Breast epithelium (tissue), 4 donors: ENCODE results near the gene CCT2. TPM values are rescaled to one million over a fixed set of nuclear protein-coding genes. Genes with fewer than 3 reads are reported as not detected.
A peak's percentile ranks its signal among the peaks of the same experiment; 100 is the strongest.

Experiments used
- DNase-seq, 2 donors: peaks; one replicate each; pipeline ENCODE4 v3.0.0-alpha.2; 2019; ENCODE audit warnings: low spot score in 2 of 2
- H3K27ac ChIP-seq, 2 donors: fragments of 200-600 bp; sonication (generic) in 1 of 2; one replicate each; pipeline ENCODE4 v1.5.1; 2016 to 2019; ENCODE audit warnings: mild to moderate bottlenecking in 1 of 2
- H3K27me3 ChIP-seq, 2 donors: fragments of 200-600 bp; sonication (generic) in 1 of 2; one replicate each; pipeline versions ENCODE4 v1.5.1 to v1.6.0; 2017 to 2019; ENCODE audit warnings: control low read depth in 1 of 2, mild to moderate bottlenecking in 1 of 2
- H3K36me3 ChIP-seq: fragments of 200-600 bp; one replicate; pipeline ENCODE4 v1.5.1; 2019
- H3K4me1 ChIP-seq, 2 donors: fragments of 200-600 bp; sonication (generic); one replicate each; pipeline ENCODE4 v1.5.1; 2016 to 2019; ENCODE audit warnings: control low read depth in 1 of 2
- H3K4me3 ChIP-seq, 3 donors: fragments of 200-600 bp; sonication (generic); 1 replicate in 2 of 3; 2 replicates in 1 of 3; pipeline ENCODE4 v1.5.1; 2016 to 2019; ENCODE audit warnings: mild to moderate bottlenecking in 3 of 3, moderate library complexity in 2 of 3
- H3K9me3 ChIP-seq, 2 donors: fragments of 200-600 bp; sonication (generic) in 1 of 2; one replicate each; pipeline ENCODE4 v1.5.1; 2016 to 2019; ENCODE audit warnings: control low read depth in 1 of 2
- CTCF ChIP-seq, 3 donors: fragments of 450-650 bp; IDR thresholded peaks; one replicate each; pipeline ENCODE4 v1.5.1; 2016 to 2017; ENCODE audit warnings: antibody characterized with exemption in 3 of 3, mild to moderate bottlenecking in 3 of 3, moderate library complexity in 3 of 3
- POLR2A ChIP-seq: fragments of 450-650 bp; IDR thresholded peaks from one replicate; pipeline ENCODE4 v1.6.1; 2016; ENCODE audit warnings: antibody characterized with exemption, mild to moderate bottlenecking, moderate library complexity
- POLR2AphosphoS5 ChIP-seq, 3 donors: sonication (generic); formaldehyde crosslinking; IDR thresholded peaks; one replicate each; pipeline ENCODE4 v1.6.1; 2017; ENCODE audit warnings: antibody characterized with exemption in 3 of 3
- intact Hi-C: fragments of 100-400 bp; cut with DNase I; formaldehyde crosslinking; loops from one replicate; pipeline ENCODE4 v1.15.1; 2023; ENCODE audit warnings: low total_unique reads
- total RNA-seq, 3 donors: library from RNA; depleted of rRNA; stranded (reverse); fragments of >200 nt; gene quantifications; one replicate each; pipeline ENCODE4 v1.1.0, GENCODE V29; 2016

The CCT2 gene
- total RNA-seq: 100 to 1,000 TPM in 2 of 3 donors, 10 to 100 TPM in 1; 80.2 to 126 (median 123) TPM

GRCh38 chr12:69585189-69586062 is at the start of gene CCT2:
TSS of gene CCT2 (plus strand) at chr12:69585459. CDS start at chr12:69585522, 63 bp downstream.
- no peak for TF ChIP-seq CTCF (IDR thresholded peaks at IDR 0.05)
- TF ChIP-seq POLR2AphosphoS5 (IDR thresholded peaks at IDR 0.05): peak; percentile 84 to 85 (median 84)
- TF ChIP-seq POLR2A: peak; percentile 70
- peak within 1 kb of the TSS; percentile 86 to 98 (median 93) for H3K4me3 ChIP-seq
- no peaks in the 10 kb centered on the region for H3K9me3 ChIP-seq
- H3K27ac ChIP-seq: peak within 1 kb of the TSS; percentile 86 to 92
- no peaks in the 10 kb centered on the region for H3K27me3 ChIP-seq
- intact Hi-C loops: no loop called here
- H3K4me1 ChIP-seq: no peaks in the 10 kb centered on the region
- H3K36me3 ChIP-seq: peaks cover 6% of the 10 kb centered on the region
- DNase-seq: peak; percentile 95 to 96

GRCh38 chr12:69540987-69541386 is 44.3 kb upstream of the CCT2 start:
- Histone ChIP-seq H3K36me3 (no peaks in the 10 kb centered on the region), H3K9me3 (peaks cover 0 to 10% of the 10 kb centered on the region in 2 donors), H3K27ac (no peak overlapping the region), H3K4me3 (no peak overlapping the region), H3K4me1 (no peaks in the 10 kb centered on the region), H3K27me3 (no peaks in the 10 kb centered on the region)
- no peak for DNase-seq
- TF ChIP-seq CTCF (IDR thresholded peaks at IDR 0.05): no peak
- no peak for TF ChIP-seq POLR2A
- TF ChIP-seq POLR2AphosphoS5 (IDR thresholded peaks at IDR 0.05): no peak
- intact Hi-C loops: no loop called here

- no peak for DNase-seq
- no peak overlapping the region for H3K4me3 ChIP-seq
- TF ChIP-seq POLR2A: no peak
- no peak for TF ChIP-seq POLR2AphosphoS5 (IDR thresholded peaks at IDR 0.05)
- no peak for TF ChIP-seq CTCF (IDR thresholded peaks at IDR 0.05)
- intact Hi-C loops: no loop called here
- no peaks in the 10 kb centered on the region for H3K4me1 ChIP-seq
- H3K9me3 ChIP-seq: peaks cover 0 to 10% of the 10 kb centered on the region in 2 donors
- H3K27ac ChIP-seq: no peak overlapping the region
- no peaks in the 10 kb centered on the region for H3K36me3 ChIP-seq
- no peaks in the 10 kb centered on the region for H3K27me3 ChIP-seq
Observed at GRCh38 chr12:69544087-69544486, 41.2 kb upstream of the CCT2 start.

- intact Hi-C loops: no loop called here
- TF ChIP-seq POLR2A: no peak
- TF ChIP-seq POLR2AphosphoS5 (IDR thresholded peaks at IDR 0.05): no peak
- no peak for TF ChIP-seq CTCF (IDR thresholded peaks at IDR 0.05)
- no peaks in the 10 kb centered on the region for H3K4me1 ChIP-seq
- no peaks in the 10 kb centered on the region for H3K27me3 ChIP-seq
- H3K27ac ChIP-seq: no peak overlapping the region
- peaks cover 0 to 10% of the 10 kb centered on the region in 2 donors for H3K9me3 ChIP-seq
- H3K4me3 ChIP-seq: no peak overlapping the region
- H3K36me3 ChIP-seq: no peaks in the 10 kb centered on the region
- no peak for DNase-seq
Observed at GRCh38 chr12:69545081-69545480, 40.2 kb upstream of the CCT2 start.
